Lower lobe of right lung (tissue), 2 donors: Measurements from ENCODE around the gene FAM110A. TPM values are rescaled to one million over a fixed set of nuclear protein-coding genes. Genes with fewer than 3 reads are reported as not detected.

Experiments used
- ATAC-seq, 2 donors: fragments of 200-7000 bp; cut with Tn5 transposase; one replicate each; pipeline ENCODE4 v1.9.1; 2020 to 2022; ENCODE audit warnings: mild to moderate bottlenecking in 2 of 2, moderate library complexity in 2 of 2
- DNase-seq: peaks from one replicate; pipeline ENCODE4 v3.0.0-alpha.2; 2020
- H3K27ac ChIP-seq: fragments of 200-600 bp; one replicate; pipeline ENCODE4 v1.8.0; 2022
- H3K27me3 ChIP-seq: fragments of 200-600 bp; one replicate; pipeline ENCODE4 v1.8.0; 2022; ENCODE audit warnings: low read depth
- H3K36me3 ChIP-seq: fragments of 200-600 bp; one replicate; pipeline ENCODE4 v1.8.0; 2022; ENCODE audit warnings: mild to moderate bottlenecking
- H3K4me1 ChIP-seq: fragments of 200-600 bp; one replicate; pipeline ENCODE4 v1.8.0; 2022
- H3K4me3 ChIP-seq: fragments of 200-600 bp; one replicate; pipeline ENCODE4 v1.8.0; 2022; ENCODE audit warnings: mild to moderate bottlenecking
- H3K9me3 ChIP-seq: fragments of 200-600 bp; one replicate; pipeline ENCODE4 v1.8.0; 2022
- CTCF ChIP-seq: fragments of 200-600 bp; IDR thresholded peaks from one replicate; pipeline ENCODE4 v1.8.0; 2022; ENCODE audit warnings: antibody characterized with exemption, mild to moderate bottlenecking
- intact Hi-C: fragments of 100-400 bp; cut with DNase I; formaldehyde crosslinking; loops from one replicate; pipeline ENCODE4 v1.11.0; 2022
- total RNA-seq: library from RNA; stranded (reverse); fragmentation: NEBNext Ultra II Directional; extraction: Animal tissue kit (Norgen Biotek cat#: 25700); gene quantifications from one replicate; pipeline ENCODE4 v1.2.1, GENCODE V29; 2021
- donor health status: DM: no; HTN: yes; CAD: no; lungs with severe emphysema.

The FAM110A gene
- total RNA-seq, 1 donor from 2014 or later: 21.4 TPM

DNA sequence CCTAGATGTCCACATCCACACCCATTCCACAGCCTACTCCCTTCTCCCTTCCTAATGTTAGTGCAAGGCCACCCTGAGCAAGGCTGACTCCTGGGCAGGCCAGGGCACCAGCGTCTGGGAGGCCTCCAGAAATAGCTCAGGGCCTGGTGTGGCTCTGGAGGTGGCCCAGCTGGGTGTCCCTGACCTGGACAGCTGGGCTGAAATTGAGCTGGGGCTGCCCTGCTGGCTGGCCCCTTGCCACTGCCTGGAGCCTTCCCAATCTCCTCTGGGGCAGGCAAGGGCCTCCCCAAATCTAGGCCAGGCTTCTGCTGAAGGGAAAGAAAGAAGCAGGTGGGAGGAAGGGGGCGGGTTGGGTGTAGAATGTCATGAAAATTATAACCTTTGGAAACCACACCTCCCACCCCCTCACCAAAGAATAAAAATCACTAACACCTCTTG is 2.1 kb downstream of the FAM110A start:
- no peak overlapping the region for H3K27ac ChIP-seq
- peaks cover 61% of the 10 kb centered on the region for H3K4me1 ChIP-seq

DNA sequence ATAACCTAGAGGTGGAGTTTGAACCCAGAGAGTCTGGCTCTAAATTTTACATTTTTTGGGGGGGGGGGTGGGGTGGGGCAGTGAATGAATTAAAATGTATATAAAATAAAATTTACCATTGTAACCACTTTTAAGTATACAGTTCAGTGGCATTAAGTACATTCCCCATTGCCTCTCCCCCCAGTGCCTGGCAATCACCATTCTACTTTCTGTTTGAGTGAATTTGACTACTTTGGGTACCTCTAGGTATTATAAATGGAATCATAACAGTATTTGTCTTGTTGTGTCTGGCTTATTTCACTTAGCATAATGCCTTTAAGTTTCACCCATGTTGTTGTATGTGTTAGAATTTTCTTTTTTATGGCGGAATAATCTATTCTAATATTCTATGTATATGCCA is 2.7 kb downstream of the FAM110A start:
- Histone ChIP-seq H3K4me3 (no peak overlapping the region), H3K36me3 (no peaks in the 10 kb centered on the region), H3K4me1 (peaks cover 65% of the 10 kb centered on the region), H3K9me3 (no peaks in the 10 kb centered on the region), H3K27me3 (peaks cover 2% of the 10 kb centered on the region), H3K27ac (no peak overlapping the region)
- ATAC-seq (no peak), DNase-seq (no peak)
- intact Hi-C loops: no loop called here
- TF ChIP-seq CTCF: no peak

More for the DNA sequence above, 2.1 kb downstream of the FAM110A start:
- Histone ChIP-seq H3K4me3 (peak overlapping the region; percentile 98), H3K27me3 (no peaks in the 10 kb centered on the region), H3K9me3 (no peaks in the 10 kb centered on the region), H3K36me3 (no peaks in the 10 kb centered on the region)
- intact Hi-C loops: no loop called here
- TF ChIP-seq CTCF: no peak
- ATAC-seq (no peak), DNase-seq (no peak)

- H3K9me3 ChIP-seq: no peaks in the 10 kb centered on the region
- H3K27ac ChIP-seq: no peak overlapping the region
- no peaks in the 10 kb centered on the region for H3K36me3 ChIP-seq
- intact Hi-C loops: no loop called here
- H3K4me3 ChIP-seq: no peak overlapping the region
- peaks cover 68% of the 10 kb centered on the region for H3K4me1 ChIP-seq
- H3K27me3 ChIP-seq: peaks cover 8% of the 10 kb centered on the region
- peak; percentile 5 for DNase-seq
- no peak for TF ChIP-seq CTCF
- ATAC-seq: no peak
These were observed 5.5 kb downstream of the FAM110A start for GRCh38 chr20:839015-839414.

GRCh38 chr20:839626-840025 is 6.1 kb downstream of the FAM110A start:
- TF ChIP-seq CTCF: no peak
- ATAC-seq (no peak), DNase-seq (no peak)
- no peak overlapping the region for H3K4me3 ChIP-seq
- peaks cover 8% of the 10 kb centered on the region for H3K27me3 ChIP-seq
- intact Hi-C loops: no loop called here
- no peaks in the 10 kb centered on the region for H3K9me3 ChIP-seq
- no peaks in the 10 kb centered on the region for H3K36me3 ChIP-seq
- no peak overlapping the region for H3K27ac ChIP-seq
- peaks cover 66% of the 10 kb centered on the region for H3K4me1 ChIP-seq

DNA sequence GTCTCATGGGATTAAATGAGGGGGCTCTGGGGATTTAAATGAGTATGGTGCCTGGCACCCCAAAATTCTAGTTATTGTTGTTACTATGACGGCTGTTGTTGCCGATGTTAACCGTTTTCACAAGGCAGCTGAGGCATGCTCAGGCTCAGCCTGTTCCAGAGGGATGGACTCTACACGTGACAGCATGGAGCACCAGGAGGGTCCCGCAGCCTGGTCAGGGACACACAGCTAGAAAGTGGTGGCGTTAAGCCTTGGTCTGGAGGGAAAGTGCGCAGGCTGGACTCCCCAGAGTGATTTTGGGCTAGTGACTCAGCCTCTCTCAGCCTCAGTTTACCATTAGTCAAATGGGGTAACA is 7.0 kb downstream of the FAM110A start:
- peaks cover 8% of the 10 kb centered on the region for H3K27me3 ChIP-seq
- H3K4me3 ChIP-seq: peak overlapping the region; percentile 57
- no peak for TF ChIP-seq CTCF
- H3K4me1 ChIP-seq: peaks cover 66% of the 10 kb centered on the region
- no peaks in the 10 kb centered on the region for H3K9me3 ChIP-seq
- peaks cover 3% of the 10 kb centered on the region for H3K36me3 ChIP-seq
- intact Hi-C loops: no loop called here
- H3K27ac ChIP-seq: peak overlapping the region; percentile 69
- no peak for DNase-seq
- no peak for ATAC-seq
